ENCODE measurements around the gene TACR1.
"Not testable (repeated sequence)": the region's sequence is repeated elsewhere in the genome, so short reads cannot be mapped to it uniquely, and the experiment has no call there.

TACR1 gene

DNA sequence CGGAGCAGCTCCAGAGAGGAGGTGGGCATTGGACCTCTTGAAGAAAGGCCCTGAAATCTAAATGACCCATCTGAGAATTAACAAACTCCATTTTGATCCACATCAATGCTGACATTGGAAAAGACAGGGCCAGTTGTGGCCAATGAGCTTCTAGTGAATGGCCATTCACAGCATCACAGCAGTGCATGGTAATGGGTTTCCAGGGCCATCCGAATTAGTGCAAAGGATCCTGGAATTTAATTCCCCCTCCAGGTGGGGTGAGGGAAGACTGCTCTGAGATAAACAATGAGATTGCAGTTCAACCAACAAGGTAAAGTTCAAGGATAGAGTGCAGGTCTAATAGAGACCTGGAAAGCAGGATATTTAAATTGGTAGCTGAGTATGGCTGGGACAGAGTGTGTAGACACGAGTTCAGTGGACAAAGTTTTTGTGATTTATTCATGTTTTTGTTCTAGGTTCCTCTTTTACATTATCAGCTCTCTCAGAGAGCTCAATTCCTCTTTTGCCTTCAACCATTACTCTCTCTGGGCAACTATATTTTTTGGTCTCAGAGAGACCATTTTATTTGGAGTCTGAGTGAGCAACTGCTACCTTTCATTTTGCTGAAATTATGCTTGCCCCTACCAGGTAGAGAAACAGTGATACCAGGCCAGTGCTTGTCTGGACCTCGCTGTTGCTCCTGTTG lies 5.0 kb downstream of the TACR1 start:
- no peak for DNase-seq

DNA sequence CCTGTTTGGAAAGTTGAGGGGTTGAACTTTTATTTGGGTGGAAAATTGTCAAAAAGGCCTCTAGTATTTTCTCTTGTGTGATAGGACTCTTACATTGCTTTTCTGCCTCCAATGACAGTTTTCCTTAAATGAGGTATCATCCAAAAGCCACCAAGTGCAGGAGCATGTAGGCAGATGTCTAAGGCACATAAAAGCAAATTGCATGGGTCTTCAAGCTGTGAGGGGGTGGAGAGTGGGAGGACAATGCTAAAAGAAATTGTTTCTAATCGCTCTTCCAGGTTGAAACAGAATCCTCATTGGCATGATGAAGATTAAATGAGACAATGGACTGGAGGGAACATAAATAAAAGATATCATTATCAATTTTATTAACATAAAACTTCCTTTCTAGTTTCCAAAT lies 6.8 kb downstream of the TACR1 start:
- peak; percentile 16 for DNase-seq

DNA sequence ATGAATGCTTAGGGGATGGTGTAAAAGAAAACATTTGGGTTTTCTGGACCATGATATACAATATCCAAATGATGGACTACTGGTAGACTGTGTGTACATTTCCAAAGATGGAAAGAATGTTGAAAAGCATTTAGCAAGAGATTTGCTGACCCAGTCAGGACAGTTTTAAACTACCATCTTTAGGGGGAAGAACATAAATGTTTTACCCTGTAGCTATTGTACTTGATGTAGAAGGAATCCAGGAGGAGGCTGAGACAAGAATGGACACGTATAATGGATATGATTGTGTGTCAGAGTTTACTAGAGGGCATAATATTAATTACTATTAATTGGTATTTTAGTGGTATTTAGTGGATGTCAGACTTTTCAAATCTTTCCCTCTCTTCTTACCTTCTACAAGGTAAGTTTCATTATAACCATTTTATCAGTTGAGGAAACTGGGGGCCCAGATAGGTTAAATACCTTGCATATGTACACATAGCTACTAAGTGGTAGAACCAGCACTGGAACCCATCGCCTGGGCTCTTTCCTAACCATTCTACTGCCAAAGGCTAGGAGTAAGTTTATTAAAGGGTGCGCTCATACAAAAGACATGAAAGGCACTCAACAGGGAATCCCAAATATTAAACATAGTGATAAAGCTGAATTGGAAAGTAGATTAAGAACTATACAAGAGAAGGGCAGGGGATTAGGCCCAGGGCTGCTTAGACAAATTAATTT lies 8.9 kb downstream of the TACR1 start:
- DNase-seq = no peak

DNA sequence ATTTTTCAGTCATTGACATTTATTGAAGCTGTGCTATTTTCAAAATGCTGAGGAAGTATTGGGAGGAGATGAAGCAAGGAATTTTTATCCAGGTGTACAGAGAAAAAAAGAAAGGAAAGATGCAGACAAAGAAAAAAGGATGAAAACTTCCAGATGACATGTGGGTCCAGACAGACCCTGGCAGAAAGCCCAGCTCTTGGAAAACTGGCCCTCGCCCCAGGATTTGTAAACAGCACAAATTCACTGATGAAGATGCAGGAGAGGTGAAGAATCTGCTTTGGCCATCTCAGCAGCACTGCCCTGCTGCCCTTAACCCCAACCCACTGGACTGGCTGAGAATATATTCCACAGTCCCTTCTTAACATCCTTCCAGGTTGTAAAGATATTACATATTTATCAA lies 12.5 kb downstream of the TACR1 start:
- no peak for DNase-seq

DNA sequence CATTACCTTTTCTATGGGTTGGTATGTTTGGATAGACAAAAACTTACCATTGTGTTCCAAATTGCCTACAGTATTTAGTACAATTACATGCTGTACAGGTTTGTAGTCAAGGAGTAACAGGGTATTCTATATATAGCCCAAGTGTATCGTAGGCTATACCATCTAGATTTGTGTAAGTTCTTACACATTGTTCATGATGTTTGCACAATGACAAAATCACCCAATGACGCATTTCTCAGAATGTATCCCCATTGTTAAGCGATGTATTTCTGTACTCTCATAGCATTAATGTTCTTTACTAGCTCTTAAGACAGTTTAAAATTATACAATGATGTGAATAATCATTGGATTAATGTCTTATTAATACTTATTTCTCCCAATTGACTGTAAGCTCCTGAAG lies 16.7 kb downstream of the TACR1 start:
- DNase-seq = no peak

DNA sequence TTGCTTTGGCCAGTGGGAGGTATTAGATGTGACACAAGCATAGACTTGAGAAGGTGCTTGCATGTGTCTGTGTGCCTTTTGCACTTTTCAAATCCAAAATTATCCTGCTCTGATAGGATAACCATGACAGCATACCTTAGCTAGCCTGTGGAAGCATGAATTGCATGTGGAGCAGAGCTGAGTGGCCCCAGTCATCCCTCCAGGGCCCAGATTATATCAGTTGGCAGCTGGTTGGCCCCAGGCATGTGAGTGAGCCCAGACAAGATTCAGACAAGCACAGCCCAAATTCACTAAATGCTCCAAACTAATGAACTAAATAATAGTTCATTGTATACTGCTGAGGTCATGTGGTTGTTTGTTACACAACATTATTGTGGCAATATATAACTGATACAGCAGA lies 18.8 kb downstream of the TACR1 start:
- DNase-seq = no peak

DNA sequence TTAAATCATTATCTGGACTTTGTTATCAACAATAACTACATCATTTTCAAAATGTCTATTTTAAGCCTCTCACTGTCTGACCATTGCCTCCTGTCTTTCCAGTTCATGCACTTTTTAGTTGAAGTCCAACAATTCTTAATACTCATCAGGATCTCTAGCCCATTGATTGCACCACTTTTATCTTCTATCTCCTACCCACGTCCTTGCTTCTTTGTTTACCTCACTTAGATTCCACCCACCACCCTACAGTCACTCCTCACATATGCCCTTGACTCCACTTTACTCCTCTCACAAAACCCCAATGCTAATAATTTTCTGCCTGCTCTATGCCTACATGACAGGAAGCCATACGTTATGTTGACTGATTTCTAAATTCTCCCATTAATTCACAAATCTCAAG lies 21.9 kb downstream of the TACR1 start:
- no peak for DNase-seq

DNA sequence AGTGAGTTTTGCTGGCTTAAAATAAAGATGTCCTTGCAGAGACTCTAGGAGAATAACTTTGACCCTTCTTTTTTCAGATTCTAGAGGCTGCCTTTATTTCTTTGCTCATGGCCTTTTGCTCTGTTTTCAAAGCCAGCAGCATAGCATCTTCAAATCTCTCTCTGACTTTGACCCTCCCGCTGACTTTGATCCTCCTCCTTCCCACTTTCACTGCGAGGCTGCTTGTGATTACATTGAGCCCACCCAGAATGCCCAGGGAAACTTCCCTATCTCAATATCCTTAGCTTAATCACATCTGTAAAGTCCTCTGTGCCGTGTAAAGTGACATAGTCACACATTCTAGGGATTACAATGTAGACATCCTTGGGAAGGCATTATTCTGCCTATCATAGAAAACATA lies 23.9 kb downstream of the TACR1 start:
- no peak for DNase-seq

DNA sequence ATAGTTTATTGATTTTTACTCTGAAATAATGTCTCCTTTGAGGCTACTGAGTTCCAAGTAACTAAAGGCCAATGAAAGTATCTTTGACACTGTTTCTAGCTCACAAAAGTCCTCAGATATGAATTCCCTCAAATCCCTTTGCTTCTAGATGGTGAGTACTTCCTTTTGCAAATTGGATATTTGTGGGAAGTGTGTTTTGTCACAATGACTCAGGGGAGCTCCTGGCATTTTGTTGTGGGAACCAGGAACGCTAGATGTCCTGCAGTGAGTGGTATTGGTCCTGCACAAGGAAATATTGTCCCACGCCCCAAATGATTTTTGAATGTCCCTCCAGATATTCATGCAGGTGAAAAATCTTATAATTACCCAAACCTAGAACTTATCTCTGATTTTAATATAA lies 24.3 kb downstream of the TACR1 start:
- no peak for DNase-seq

DNA sequence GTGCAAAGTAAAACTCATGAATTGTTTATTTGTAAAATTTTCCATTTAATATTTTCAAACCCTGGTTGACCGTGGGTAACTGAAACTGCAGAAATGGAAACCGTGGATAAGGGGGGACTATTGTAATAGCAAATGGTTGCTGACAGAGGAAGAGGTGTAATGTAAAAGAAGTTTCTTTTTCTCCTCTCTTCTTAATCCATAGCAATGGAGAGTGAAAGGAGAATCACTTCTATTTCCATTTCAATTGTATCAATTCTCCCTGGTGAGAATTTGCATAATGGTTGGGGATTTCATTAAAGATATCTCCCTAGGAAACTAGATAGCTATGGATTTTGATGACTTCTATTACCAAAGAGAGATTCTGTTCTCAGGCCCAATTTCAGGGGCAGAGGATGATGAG lies 24.8 kb downstream of the TACR1 start:
- no peak for DNase-seq

DNA sequence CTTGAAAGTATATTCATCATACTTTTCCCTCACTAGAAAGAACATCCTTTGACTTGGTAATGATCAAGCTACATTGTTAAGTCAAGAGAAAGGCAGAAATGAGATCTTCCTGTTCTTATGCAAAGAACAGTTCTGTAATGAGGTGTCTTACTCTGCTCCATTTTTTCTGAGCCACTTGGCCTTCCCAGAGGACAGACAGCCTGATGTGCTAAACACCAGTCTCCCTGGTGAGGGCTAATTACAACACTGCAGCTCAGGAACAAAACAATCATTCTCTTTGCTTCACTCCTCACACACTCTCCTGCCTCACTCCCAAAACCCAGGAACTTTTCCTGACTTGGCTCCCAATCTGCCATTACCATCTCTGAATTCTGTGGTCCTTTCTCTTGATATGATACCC lies 25.6 kb downstream of the TACR1 start:
- no peak for DNase-seq

DNA sequence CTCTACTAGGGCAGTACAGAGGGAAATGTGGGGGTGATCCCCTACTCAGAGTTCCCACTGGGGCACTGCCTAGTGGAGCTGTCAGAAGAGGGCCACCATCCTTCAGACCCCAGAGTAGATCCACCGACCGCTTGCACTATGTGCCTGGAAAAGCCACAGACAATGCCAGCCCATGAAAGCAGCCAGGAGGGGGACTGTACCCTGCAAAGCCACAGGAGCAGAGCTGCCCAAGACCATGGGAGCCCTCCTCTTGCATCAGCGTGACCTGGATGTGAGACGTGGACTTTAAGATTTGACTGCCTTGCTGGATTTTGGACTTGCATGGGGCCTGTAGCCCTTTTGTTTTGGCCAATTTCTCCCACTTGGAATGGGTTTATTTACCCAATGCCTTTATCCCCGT lies 27.9 kb downstream of the TACR1 start:
- DNase-seq = not testable (repeated sequence)

DNA sequence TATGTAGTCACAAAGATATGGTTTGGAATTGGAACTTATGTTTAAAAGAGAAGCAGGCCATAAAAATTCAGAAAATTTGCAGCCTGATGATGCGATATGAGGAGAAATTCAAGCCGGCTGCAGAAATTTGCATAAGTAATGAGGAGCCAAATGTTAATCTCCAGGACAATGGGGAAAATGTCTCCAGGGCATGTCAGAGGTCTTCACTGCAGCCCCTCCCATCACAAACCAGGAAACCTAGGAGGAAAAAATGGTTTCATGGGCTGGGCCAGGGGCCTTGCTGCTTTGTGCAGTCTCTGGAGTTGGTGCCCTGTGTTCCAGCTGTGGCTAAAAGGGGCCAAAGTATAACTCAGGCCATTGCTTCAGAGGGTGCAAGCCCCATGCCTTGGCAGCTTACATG lies 28.4 kb downstream of the TACR1 start:
- DNase-seq = no peak

DNA sequence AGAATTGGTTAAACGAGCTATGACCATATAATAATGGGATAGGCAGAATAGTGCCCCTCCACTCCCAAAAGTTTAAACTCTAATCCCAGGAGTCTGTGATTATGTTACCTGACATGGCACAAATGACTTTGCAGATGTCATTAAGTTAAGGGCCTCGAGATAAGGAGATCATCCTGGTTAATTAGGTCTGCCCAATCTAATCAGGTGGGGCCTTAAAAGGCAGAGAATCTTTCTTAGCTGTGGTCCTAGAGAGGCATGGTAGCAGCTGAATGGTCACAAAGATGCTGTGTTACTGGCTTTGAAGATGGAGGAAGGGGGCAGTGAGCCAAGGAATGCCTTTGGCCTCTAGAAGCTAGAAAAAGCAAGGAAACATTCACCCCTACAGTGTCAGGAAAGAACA lies 31.1 kb downstream of the TACR1 start:
- no peak for DNase-seq

DNA sequence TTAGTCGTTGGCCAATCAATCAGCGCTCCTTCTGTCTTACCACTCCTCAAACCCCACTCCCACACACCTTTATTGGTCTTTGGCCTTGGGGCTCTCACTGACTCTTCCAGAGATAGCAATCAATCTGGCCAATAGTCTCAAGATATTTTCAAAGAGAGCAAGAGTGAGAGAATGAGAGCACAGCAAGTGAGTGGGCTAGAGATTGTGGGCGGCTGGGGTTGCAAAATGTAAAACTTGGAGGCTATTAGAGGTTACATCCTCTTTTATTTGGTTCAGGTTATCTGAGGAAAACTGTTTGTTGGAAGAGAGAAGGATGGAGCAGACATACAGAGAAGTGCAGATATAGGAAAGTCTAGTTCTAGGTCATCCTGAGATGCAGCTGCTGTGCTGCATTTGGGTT lies 32.8 kb downstream of the TACR1 start:
- no peak for DNase-seq

DNA sequence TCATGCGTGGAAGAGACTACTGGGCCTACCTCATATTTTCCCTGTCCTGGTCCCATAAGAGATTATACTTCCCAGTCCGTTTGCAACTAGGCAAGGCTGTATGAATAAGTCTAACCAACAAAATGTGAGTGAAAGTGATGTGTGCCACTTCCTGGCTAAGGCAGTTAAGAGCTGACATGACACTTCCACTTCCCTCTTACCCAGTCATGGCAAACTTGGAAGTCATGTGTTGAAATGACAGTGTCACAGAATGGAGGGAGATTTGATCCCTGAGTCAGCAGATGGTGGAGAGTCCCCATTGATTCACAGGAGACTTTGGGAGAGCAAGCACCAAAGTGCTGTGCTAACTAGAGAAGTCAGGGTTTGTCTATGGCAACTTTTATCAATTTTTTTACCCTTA lies 36.4 kb downstream of the TACR1 start:
- DNase-seq = no peak

DNA sequence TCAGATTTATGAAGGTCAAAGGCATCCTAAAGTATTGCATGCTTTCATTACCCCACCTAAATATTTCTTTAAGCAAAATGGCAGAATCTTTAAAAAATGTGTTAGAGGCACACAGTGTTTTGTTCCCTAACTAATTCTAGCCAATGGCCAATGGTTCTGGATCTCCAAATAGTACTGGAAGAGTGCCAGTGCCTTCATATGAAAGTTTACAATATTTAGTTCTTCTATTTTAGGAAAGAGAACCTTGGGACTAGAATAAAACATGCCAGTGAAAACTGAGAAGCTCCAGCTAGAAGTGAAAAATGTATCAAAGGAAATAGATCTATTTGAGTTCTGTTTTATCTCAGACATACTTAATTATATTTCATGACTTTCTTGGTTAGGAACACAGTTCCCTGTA lies 37.1 kb downstream of the TACR1 start:
- no peak for DNase-seq

DNA sequence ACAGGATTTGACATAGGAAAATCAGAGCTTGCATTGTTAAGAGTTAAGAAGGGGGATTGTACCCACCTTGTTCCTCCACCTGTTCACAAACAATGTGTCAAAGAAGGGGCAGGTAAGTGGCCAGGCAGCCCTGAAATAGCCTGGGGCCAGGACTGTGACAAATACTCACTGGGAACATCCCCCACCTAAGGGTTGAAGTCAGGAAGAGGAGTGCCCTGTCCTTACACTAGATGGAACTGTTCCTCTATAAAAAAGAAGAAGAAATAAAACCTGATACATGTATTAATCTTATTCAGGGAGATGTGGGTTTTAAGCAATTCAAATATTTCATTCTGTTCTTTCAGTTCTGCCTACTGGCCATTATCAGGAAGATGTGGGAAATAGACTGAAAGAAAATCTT lies 41.9 kb downstream of the TACR1 start:
- DNase-seq = no peak

DNA sequence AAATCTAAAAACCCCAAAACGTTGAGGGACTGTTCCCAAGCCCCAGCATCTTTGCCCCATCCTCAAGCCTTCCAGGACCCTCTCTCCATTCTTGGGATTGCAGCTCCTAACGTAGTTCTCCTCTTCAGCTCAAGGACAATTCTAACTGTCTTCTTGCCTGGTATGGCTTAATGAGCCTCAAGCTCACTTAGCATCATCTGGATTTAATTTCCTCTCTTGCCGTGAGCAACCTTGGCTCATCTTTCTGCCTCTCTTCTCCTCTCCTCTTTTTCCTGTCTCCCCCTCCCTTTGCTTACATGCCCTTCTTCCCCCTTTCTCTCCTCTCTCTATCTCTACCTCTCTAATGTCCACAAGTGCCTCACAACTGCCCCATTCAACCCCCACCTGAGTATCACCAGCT lies 44.2 kb downstream of the TACR1 start:
- DNase-seq = no peak

DNA sequence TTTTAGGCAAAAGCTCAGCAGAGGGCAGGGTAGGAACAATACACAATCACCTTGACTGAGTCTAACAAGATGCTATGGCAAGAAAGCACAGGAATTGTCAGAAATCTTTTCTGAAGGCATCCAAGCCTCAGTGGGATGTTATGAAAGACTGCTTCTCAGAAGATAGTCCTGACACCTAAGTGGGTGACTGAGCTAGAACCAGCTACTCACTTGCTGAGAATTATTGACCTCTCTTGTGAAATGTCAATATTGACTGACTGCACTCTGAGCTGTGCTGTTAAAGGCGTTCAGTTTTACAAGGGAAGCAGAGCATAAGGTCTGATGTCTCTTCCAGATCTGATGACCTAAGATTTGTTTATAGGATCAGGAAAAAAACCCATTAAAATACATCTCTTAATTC lies 46.1 kb downstream of the TACR1 start:
- peak; percentile 6 for DNase-seq

DNA sequence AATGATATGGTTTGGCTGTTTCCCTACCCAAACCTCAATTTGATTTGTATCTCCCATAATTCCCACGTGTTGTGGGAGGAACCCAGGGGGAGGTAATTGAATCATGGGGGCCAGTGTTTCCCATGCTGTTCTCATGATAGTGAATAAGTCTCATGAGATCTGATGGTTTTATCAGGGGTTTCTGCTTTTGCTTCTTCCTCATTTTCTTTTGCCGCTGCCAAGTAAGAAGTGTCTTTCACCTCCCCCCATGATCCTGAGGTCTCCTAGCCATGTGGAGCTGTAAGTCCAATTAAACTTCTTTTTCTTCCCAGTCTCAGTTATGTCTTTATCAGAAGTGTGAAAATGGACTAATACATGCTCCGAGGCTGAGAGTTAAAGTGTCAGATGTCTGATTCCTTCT lies 47.1 kb downstream of the TACR1 start:
- not testable (repeated sequence) for DNase-seq

DNA sequence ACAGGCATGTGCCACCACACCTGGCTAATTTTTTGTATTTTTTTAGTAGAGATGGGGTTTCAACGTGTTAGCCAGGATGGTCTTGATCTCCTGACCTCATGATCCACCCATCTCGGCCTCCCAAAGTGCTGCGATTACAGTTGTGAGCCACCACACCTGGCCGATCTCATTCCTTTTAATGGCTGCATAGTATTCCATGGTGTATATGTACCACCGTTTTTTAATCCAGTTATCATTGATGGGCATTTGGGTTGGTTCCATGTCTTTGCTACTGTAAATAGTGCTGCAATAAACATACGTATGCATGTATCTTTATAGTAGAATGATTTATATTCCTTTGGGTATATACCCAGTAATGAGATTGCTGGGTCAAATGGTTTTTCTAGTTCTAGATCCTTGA lies 51.4 kb downstream of the TACR1 start:
- not testable (repeated sequence) for DNase-seq

DNA sequence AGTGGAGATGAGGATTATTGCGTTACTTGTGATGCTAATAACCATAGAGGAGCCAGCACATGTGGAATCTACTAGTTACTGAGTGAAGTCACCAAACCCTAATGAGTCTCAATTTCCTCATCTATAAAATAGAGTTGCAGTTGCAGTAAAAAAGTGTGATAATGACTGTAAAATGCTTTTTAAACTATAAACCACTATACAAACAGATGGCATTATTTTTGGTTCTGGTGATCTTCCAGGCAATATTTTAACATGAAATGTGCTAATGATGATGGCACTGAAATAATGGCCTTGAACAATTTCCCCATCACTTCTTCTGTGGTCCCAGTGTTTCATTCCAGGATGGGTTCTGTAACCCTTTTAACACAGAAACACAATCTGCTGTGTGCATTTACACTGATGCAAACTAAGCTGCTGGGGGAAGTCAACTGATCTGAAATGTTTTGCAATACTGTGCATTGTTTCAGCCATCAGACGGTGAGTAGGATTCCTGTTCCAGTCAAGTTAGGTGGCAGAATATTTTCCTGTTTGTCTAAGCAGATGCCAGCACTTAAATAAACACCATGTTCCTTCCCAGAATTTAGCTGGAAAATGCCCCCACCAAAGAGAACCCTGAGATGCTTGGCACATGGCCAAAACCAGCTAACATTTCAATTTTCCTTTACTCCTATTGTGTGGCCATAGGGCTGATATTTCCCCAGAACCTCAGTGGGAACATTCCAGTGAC lies 52.6 kb downstream of the TACR1 start:
- no peak for DNase-seq

DNA sequence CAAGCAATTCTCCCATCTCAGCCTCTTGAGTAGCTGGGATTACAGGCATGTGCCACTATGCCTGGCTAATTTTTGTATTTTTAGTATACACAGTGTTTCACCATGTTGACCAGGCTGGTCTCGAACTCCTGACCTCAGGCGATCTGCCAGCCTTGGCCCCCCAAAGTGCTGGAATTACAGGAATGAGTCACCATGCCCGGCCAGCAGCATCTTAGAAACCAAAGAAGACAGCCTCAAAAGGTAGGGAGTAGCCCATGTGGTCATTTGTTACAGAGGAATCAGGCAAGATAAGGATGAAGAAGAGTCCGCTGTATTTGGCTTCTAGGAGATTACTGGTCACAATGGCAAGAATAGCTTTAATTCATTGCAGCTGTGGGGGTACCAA lies 53.1 kb downstream of the TACR1 start:
- not testable (repeated sequence) for DNase-seq
